ENCODE data around the gene RIOK2.
"Not testable (repeated sequence)": the region's sequence is repeated elsewhere in the genome, so short reads cannot be mapped to it uniquely, and the experiment has no call there.

RIOK2 gene

GRCh38 chr5:97165726-97166125 lies 17.3 kb downstream of the RIOK2 start:
- DNase-seq: no peak

- DNase-seq: no peak
These were observed 18.2 kb downstream of the RIOK2 start for GRCh38 chr5:97164846-97165245.

GRCh38 chr5:97163790-97164285 lies 19.2 kb downstream of the RIOK2 start:
- no peak for DNase-seq

- no peak for DNase-seq
These were observed 19.7 kb downstream of the RIOK2 start for GRCh38 chr5:97163360-97163764.

GRCh38 chr5:97162045-97162444 lies 21.0 kb downstream of the RIOK2 start:
- peak; percentile 51 for DNase-seq

GRCh38 chr5:97157689-97158088 lies 25.4 kb downstream of the RIOK2 start:
- no peak for DNase-seq

- no peak for DNase-seq
These were observed 31.7 kb downstream of the RIOK2 start for GRCh38 chr5:97151370-97151769.

- no peak for DNase-seq
These were observed 32.6 kb downstream of the RIOK2 start for GRCh38 chr5:97150401-97150800.

GRCh38 chr5:97149709-97150108 lies 33.3 kb downstream of the RIOK2 start:
- no peak for DNase-seq

- no peak for DNase-seq
These were observed 34.8 kb downstream of the RIOK2 start for GRCh38 chr5:97148288-97148687.

- no peak for DNase-seq
These were observed 39.3 kb downstream of the RIOK2 start for GRCh38 chr5:97143704-97144103.

- peak; percentile 40 for DNase-seq
These were observed 40.4 kb downstream of the RIOK2 start, which contains the start of gene LIX1 for GRCh38 chr5:97142521-97143254. Gene LIX1 (minus strand): TSS chr5:97142611. CDS start chr5:97142576, 35 bp downstream.

GRCh38 chr5:97141539-97141938 lies 41.5 kb downstream of the RIOK2 start:
- DNase-seq: no peak

- DNase-seq: no peak
These were observed 42.0 kb downstream of the RIOK2 start for GRCh38 chr5:97141031-97141430.

- DNase-seq: not testable (repeated sequence)
These were observed 42.8 kb downstream of the RIOK2 start for GRCh38 chr5:97140250-97140649.

GRCh38 chr5:97136475-97136874 lies 46.6 kb downstream of the RIOK2 start:
- no peak for DNase-seq

GRCh38 chr5:97135868-97136267 lies 47.2 kb downstream of the RIOK2 start:
- no peak for DNase-seq

GRCh38 chr5:97134634-97135033 lies 48.4 kb downstream of the RIOK2 start:
- DNase-seq: no peak

- DNase-seq: no peak
These were observed 49.9 kb downstream of the RIOK2 start for GRCh38 chr5:97133101-97133500.

GRCh38 chr5:97131921-97132320 lies 51.1 kb downstream of the RIOK2 start:
- DNase-seq: no peak

GRCh38 chr5:97131139-97131710 lies 51.8 kb downstream of the RIOK2 start:
- no peak for DNase-seq

- DNase-seq: no peak
These were observed 55.3 kb downstream of the RIOK2 start for GRCh38 chr5:97127727-97128126.

GRCh38 chr5:97125125-97125683 lies 57.8 kb downstream of the RIOK2 start:
- no peak for DNase-seq

GRCh38 chr5:97124335-97124734 lies 58.7 kb downstream of the RIOK2 start:
- DNase-seq: no peak

Measured in NCI-H1105 treated with DMSO at 0.1 percent for 48 hours (cell line).